Measurements from ENCODE around the gene PRSS2.
A peak's percentile ranks its signal among the peaks of the same experiment; 100 is the strongest.

PRSS2 gene

GRCh38 chr7:142801601-142802295 is 31.0 kb downstream of the PRSS2 start:
- DNase-seq (ENCODE audit: low read depth, low spot score): no peak

DNA sequence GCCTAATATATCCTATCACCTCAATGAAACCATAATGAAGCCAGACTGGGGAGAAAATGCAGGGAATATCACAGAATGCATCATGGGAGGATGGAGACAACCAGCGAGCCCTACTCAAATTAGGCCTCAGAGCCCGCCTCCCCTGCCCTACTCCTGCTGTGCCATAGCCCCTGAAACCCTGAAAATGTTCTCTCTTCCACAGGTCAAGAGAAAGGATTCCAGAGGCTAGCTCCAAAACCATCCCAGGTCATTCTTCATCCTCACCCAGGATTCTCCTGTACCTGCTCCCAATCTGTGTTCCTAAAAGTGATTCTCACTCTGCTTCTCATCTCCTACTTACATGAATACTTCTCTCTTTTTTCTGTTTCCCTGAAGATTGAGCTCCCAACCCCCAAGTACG is 31.5 kb downstream of the PRSS2 start:
- DNase-seq (ENCODE audit: low read depth, low spot score): no peak

DNA sequence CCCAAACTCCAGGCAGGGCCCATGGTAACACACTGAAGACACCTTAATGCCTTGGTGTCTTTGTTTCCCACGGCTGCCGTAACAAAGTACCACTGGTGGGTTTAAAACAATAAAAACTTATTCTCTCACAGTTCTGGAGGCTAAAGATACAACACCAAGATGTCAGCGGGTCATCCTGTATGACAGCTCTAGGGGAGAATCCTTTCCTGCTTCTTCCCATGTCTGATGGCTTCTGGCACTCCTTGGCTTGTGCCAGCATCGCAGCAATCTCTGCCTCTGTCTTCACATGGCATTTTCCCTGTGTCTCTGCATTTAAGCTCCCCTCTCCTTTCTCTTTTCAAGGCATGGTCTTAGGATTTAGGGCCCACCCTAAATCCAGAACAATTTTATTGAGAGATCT is 33.1 kb downstream of the PRSS2 start:
- DNase-seq (ENCODE audit: low read depth, low spot score): no peak

- DNase-seq (ENCODE audit: low read depth, low spot score): no peak
Observed at GRCh38 chr7:142804728-142805207, 34.0 kb downstream of the PRSS2 start.

DNA sequence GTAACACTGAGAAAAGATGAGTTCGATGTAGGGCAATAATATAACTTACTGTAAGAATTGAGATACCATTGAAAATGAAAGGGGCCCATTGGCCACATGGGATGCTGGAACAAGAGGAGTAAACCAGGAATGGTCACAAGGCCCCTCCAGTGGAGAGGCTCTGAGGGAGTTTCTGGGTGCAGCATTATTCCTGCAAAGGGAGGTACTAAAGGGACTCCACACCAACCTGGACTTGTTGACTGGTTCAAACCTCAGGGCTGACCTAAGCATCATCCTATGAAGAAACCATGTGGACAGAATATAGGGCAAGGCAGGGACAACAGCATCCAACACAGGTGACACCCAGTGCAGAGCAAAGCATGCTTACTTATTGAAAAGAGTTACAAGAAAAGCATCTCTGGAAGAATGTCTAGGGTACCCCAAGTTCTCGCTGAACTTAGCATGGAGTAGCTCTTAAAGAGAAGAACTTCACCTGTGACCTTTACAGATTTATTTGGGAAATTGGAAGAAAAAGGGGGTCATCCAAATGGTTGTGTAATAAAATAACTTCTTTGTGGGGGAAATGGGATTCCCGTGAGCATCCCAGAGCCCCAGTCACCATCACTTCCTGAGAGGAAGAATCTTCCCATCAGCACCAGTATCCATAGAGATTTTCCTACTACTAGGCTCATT is 34.7 kb downstream of the PRSS2 start:
- no peak for DNase-seq (ENCODE audit: low read depth, low spot score)

- DNase-seq (ENCODE audit: low read depth, low spot score): no peak
Observed at GRCh38 chr7:142806022-142806356, 35.2 kb downstream of the PRSS2 start.

DNA sequence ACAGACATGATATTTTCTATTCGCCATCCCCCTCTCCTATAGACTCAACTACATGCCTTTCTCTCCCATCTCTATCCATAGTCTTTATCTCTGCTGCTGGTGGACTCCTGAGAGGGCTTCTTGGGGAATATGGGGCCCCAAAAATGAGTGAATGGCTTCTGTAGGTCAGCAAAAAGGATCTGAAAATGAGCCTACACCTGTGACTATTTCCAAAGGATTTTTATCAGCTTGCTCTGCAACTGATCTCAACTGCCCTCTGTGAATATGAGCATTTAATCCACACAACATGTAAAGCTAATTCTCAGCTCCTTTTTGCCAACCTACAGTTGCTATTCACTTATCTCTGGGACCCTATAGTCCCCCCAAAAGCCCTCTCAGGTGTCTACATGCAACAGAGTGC is 36.2 kb downstream of the PRSS2 start:
- DNase-seq (ENCODE audit: low read depth, low spot score): no peak

GRCh38 chr7:142807855-142808460 is 37.2 kb downstream of the PRSS2 start:
- no peak for DNase-seq (ENCODE audit: low read depth, low spot score)

DNA sequence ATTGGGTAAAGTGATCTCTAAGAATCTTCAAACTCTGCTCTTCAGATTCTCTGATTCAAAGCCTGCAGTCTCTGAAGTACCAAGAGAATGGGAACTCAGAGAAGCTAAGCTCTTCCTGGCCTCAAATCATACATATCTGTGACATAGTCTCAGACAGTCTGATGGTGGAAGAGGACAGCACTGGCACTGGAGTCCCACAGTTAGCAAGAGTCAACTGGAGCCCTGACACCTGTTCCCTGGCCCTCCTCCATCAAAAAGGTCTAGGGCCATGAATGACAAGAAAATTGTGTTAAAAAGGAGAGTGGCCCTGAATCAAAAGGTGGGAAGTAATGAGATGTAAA is 37.7 kb downstream of the PRSS2 start:
- DNase-seq (ENCODE audit: low read depth, low spot score): no peak

DNA sequence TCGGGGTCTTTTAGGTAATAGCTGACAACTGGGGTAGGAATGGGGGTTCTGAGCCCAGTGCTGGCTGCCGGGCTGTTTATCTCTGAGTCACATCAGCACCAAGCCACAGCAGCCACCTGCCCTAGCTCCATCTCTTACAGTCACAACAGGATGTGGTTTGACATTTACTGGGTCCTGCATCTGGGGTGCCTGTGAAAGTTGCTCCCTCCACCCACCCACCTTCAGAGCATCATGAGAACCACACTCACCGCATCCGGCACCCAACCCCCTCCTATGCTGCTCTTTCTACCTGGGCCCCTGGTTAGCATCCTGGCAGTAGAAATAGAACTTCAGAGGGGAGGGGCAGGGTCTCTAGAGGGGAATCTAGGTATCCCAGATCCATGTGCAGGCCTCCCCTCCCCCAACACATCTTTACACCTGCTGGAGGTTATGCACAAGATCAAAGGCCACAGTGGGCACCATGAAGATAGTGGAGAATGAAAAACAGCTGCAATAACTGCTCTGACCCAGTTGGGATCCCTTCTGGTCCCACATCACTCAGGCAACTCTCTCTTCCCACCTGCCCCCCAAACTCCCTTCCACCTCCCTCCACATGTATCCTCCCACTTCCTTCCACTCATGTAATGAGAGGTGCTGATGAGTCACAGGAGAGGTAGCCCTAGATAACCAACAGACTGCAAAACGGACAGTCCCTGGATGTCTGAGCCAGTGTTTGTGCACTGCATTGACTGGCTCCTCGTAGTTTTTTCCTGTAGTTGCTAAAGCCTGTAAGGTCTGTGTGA is 38.2 kb downstream of the PRSS2 start:
- peak; percentile 89 for DNase-seq (ENCODE audit: low read depth, low spot score)

GRCh38 chr7:142809671-142810070 is 38.9 kb downstream of the PRSS2 start:
- no peak for DNase-seq (ENCODE audit: low read depth, low spot score)

DNA sequence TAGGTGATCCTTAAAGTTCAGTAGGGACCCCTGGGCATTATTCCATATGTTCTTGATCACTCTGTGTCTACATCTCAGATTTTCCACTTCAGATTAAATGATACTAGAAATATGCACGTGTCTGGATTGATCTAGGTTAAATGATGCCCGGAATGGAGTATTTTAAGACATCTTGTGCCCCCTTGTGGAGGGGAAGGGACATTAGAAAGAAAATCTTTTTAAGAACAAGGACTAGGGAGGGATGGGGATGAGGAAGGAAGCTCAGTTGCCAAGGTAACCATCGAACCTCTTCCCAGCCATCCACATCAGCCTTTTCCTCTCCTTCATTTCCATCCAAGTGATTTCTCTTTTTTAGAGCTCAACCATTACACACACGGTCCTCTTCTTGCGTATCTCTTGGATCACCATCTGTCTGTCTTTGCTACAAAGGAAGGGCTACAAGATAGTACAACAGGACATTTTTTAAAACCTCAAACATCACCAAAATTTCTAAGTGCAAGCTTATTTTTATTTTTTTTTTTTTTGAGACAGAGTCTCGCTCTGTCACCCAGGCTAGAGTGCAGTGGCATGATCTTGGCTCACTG is 40.5 kb downstream of the PRSS2 start:
- peak; percentile 45 for DNase-seq (ENCODE audit: low read depth, low spot score)

DNA sequence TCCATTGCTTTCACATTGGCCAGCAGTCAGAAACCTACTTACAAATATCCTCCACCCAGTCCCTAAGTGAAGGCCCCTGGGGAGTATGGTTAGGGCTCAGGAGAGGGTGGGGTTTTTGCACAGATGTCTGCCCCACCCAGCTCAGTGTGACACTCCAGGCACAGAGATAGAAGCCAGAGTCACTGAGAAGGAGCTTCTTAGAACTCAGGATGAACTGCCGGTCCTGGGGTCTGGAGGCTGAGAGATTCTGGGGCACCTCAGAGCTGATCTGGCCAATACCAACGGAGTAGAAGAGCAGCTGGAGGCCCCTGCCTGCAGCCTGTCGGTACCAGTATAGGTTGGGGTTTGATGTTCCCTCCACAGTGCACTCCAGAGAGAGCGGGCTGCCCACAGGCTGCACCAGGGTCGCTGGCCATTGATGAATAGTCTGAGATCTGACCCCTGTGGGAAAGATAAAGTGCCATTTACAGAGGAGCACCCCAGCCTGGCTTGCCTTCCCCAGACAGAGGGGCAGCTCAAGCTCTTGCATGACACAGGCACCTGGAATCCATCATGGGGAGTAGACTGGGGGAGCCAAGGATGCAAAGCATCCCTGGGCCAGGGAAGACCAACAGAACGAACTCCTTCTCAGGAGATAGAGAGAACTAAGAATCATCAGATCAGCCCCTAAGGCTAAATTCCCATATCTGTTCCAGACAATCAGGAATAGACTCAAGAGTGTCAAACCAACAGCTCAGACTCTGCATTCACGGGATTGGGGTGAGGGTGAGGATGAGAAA is 41.9 kb downstream of the PRSS2 start:
- no peak for DNase-seq (ENCODE audit: low read depth, low spot score)

DNA sequence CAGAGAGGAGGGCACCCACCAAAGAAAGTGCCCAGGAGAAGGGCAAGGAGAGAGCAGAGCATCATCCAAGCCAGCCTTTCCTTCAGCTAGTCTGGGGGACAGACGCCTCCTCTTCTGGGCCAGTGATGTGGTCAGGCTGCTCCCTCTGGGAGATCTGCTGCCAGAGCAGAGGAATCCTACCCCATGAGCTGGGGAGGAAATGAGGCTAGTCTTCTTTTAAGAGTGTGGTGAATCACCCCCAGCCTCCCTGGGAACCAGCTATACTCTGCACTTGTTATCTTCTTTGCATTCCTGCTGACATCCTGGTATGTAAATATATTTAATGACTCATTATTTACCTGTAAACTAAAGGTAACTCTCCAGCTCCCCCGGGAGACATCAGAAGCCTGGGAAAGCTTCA is 42.5 kb downstream of the PRSS2 start:
- no peak for DNase-seq (ENCODE audit: low read depth, low spot score)

DNA sequence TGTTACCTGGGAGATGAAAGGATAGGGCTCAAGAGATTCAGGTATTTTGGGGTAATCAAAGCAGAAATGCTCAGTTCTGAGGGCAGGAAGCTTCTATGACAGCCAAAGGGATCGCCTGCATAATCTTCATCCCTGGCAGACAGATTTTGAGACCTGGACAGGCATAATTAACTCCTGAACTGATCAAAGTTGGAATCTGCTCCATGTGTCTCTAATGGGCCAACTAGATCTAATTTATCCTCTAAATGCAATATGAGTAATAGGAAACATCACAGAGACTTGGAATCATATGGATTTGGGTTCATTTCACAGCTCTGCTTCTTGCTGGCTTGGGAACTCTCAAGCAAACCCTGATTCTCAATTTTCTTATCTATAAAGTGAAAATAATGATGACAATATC is 42.9 kb downstream of the PRSS2 start:
- no peak for DNase-seq (ENCODE audit: low read depth, low spot score)

GRCh38 chr7:142814451-142814850 is 43.7 kb downstream of the PRSS2 start:
- DNase-seq (ENCODE audit: low read depth, low spot score): no peak

DNA sequence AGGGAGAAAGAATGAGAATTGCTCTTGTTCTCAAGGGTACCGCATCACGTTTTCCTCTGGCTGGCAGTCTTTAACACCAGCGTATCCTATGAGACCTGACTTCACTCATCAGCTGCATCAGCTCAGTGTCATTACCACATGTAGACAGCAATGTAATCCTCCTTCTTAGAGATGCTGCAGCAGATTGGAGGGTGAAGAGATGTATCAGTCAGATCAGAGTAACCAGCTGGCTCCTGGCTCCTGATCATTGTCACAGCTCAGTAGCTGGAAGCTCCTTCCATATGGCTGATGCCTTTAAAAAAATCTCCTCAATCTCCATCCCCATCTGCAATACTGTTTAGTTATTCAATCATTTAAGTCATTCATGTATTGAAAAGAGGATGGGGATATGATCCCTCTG is 44.4 kb downstream of the PRSS2 start:
- DNase-seq (ENCODE audit: low read depth, low spot score): no peak

GRCh38 chr7:142817506-142817905 is 46.7 kb downstream of the PRSS2 start:
- DNase-seq (ENCODE audit: low read depth, low spot score): no peak

DNA sequence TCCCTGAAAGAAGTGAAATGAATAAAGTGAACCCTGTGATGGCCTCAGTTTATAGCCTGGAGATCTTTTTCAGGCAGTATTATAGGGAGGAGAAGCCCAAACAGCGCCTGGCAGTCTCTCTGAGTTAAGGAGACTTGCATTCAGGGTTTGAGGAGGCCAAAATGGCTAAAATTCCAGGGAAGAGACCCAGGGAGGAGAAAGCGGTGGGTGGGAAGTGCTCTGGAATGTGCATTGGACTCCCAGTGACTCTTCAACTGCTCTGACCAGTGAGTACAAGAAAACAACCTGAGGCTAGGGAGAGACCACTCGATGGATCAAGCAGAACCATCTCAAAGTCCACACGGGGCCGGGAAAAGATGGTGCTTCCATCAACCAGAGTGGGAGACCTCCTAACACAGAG is 48.8 kb downstream of the PRSS2 start:
- no peak for DNase-seq (ENCODE audit: low read depth, low spot score)

DNA sequence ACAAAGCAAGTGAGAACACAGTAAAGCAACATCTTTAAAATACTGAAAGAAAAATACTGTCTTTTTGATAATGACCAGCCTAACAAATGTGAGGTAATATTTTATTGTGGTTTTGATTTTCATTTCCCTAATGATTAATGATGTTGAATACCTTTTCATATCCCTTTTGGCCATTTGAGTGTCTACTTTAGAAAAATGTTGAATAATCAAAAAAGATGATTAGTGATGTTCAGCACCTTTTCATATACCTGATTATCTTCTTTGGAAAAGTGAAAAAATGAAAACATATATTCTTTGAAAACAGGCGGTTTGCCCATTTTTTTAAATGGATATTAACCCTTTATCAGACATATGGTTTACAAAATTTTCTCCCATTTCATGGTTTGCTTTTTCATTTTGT is 51.9 kb downstream of the PRSS2 start:
- DNase-seq (ENCODE audit: low read depth, low spot score): no peak
